ENCODE results near the gene COPS2.
"Not testable (repeated sequence)": the region's sequence is repeated elsewhere in the genome, so short reads cannot be mapped to it uniquely, and the experiment has no call there.

Gene COPS2

GRCh38 chr15:49101536-49101935 is 53.9 kb downstream of the COPS2 start:
- DNase-seq: no peak

- no peak for DNase-seq
Measured at GRCh38 chr15:49096090-49096750, 59.2 kb downstream of the COPS2 start.

GRCh38 chr15:49094923-49095322 is 60.5 kb downstream of the COPS2 start:
- DNase-seq: no peak

GRCh38 chr15:49093252-49094105 is 61.9 kb downstream of the COPS2 start:
- no peak for DNase-seq

GRCh38 chr15:49088996-49089395 is 66.4 kb downstream of the COPS2 start:
- no peak for DNase-seq

GRCh38 chr15:49085696-49086459 is 69.5 kb downstream of the COPS2 start:
- DNase-seq: no peak

- no peak for DNase-seq
Measured at GRCh38 chr15:49084285-49084570, 71.2 kb downstream of the COPS2 start.

- no peak for DNase-seq
Measured at GRCh38 chr15:49083401-49084284, 71.8 kb downstream of the COPS2 start.

GRCh38 chr15:49082960-49083359 is 72.4 kb downstream of the COPS2 start:
- no peak for DNase-seq

- no peak for DNase-seq
Measured at GRCh38 chr15:49079340-49080039, 75.9 kb downstream of the COPS2 start.

- no peak for DNase-seq
Measured at GRCh38 chr15:49075881-49076280, 79.5 kb downstream of the COPS2 start.

GRCh38 chr15:49074589-49075287 is 80.7 kb downstream of the COPS2 start:
- not testable (repeated sequence) for DNase-seq
